Activated naive CD8-positive, alpha-beta T cell treated with anti-CD3 and anti-CD28 coated beads for 36 hours (primary cell): ENCODE measurements around the gene MFAP4. TPM values are rescaled to one million over a fixed set of nuclear protein-coding genes. Genes with fewer than 3 reads are reported as not detected.

Experiments
- DNase-seq: peaks from one replicate; pipeline ENCODE4 v3.0.0; 2021
- H3K27ac Mint-ChIP-seq: one replicate; pipeline ENCODE4 v1.8.0; 2022; ENCODE audit warnings: mild to moderate bottlenecking, moderate library complexity, mixed read lengths
- H3K27me3 Mint-ChIP-seq: one replicate; pipeline ENCODE4 v1.8.0; 2022; ENCODE audit warnings: mild to moderate bottlenecking, mixed read lengths
- H3K36me3 Mint-ChIP-seq: one replicate; pipeline ENCODE4 v1.8.0; 2021; ENCODE audit warnings: mild to moderate bottlenecking, mixed read lengths
- H3K4me1 Mint-ChIP-seq: one replicate; pipeline ENCODE4 v1.8.0; 2021; ENCODE audit warnings: mixed read lengths
- H3K4me3 Mint-ChIP-seq: one replicate; pipeline ENCODE4 v1.8.0; 2022; ENCODE audit warnings: mild to moderate bottlenecking, moderate library complexity, mixed read lengths
- H3K9me3 Mint-ChIP-seq: one replicate; pipeline ENCODE4 v1.8.0; 2022; ENCODE audit warnings: mixed read lengths
- total RNA-seq, 2 experiments: library from RNA; stranded (reverse); gene quantifications; one replicate each; pipeline ENCODE4 v1.2.3, GENCODE V29; 2021

The MFAP4 gene
- total RNA-seq, 2 experiments from 2014 or later: 0.14 to 0.41 TPM

- no peaks in the 10 kb centered on the region for H3K27me3 Mint-ChIP-seq
- no peak overlapping the region for H3K27ac Mint-ChIP-seq
- no peaks in the 10 kb centered on the region for H3K9me3 Mint-ChIP-seq
- H3K36me3 Mint-ChIP-seq: no peaks in the 10 kb centered on the region
- no peaks in the 10 kb centered on the region for H3K4me1 Mint-ChIP-seq
- H3K4me3 Mint-ChIP-seq: no peak overlapping the region
- no peak for DNase-seq
Measured at GRCh38 chr17:19399750-19400450, 12.9 kb upstream of the MFAP4 start.

GRCh38 chr17:19398301-19399181, 11.6 kb upstream of the MFAP4 start:
- H3K4me3 Mint-ChIP-seq: no peak overlapping the region
- no peaks in the 10 kb centered on the region for H3K36me3 Mint-ChIP-seq
- no peak overlapping the region for H3K27ac Mint-ChIP-seq
- no peaks in the 10 kb centered on the region for H3K4me1 Mint-ChIP-seq
- H3K9me3 Mint-ChIP-seq: no peaks in the 10 kb centered on the region
- no peak for DNase-seq
- no peaks in the 10 kb centered on the region for H3K27me3 Mint-ChIP-seq

GRCh38 chr17:19397556-19398041, 10.6 kb upstream of the MFAP4 start:
- DNase-seq: no peak
- no peaks in the 10 kb centered on the region for H3K27me3 Mint-ChIP-seq
- H3K36me3 Mint-ChIP-seq: no peaks in the 10 kb centered on the region
- no peaks in the 10 kb centered on the region for H3K4me1 Mint-ChIP-seq
- no peak overlapping the region for H3K27ac Mint-ChIP-seq
- H3K4me3 Mint-ChIP-seq: no peak overlapping the region
- H3K9me3 Mint-ChIP-seq: no peaks in the 10 kb centered on the region

GRCh38 chr17:19392303-19392702, 5.3 kb upstream of the MFAP4 start:
- H3K36me3 Mint-ChIP-seq: no peaks in the 10 kb centered on the region
- DNase-seq: no peak
- H3K4me3 Mint-ChIP-seq: no peak overlapping the region
- H3K27ac Mint-ChIP-seq: no peak overlapping the region
- peaks cover 7% of the 10 kb centered on the region for H3K27me3 Mint-ChIP-seq
- H3K9me3 Mint-ChIP-seq: no peaks in the 10 kb centered on the region
- peaks cover 6% of the 10 kb centered on the region for H3K4me1 Mint-ChIP-seq

- no peak overlapping the region for H3K27ac Mint-ChIP-seq
- H3K4me1 Mint-ChIP-seq: peaks cover 9% of the 10 kb centered on the region
- peaks cover 7% of the 10 kb centered on the region for H3K27me3 Mint-ChIP-seq
- DNase-seq: no peak
- H3K4me3 Mint-ChIP-seq: no peak overlapping the region
- H3K9me3 Mint-ChIP-seq: no peaks in the 10 kb centered on the region
- H3K36me3 Mint-ChIP-seq: no peaks in the 10 kb centered on the region
Measured at GRCh38 chr17:19391432-19391831, 4.4 kb upstream of the MFAP4 start.

GRCh38 chr17:19390951-19391350, 4.0 kb upstream of the MFAP4 start:
- no peak overlapping the region for H3K4me3 Mint-ChIP-seq

GRCh38 chr17:19388791-19389785, 2.1 kb upstream of the MFAP4 start:
- DNase-seq: no peak
- no peaks in the 10 kb centered on the region for H3K9me3 Mint-ChIP-seq
- H3K4me3 Mint-ChIP-seq: no peak overlapping the region
- H3K36me3 Mint-ChIP-seq: peaks cover 4% of the 10 kb centered on the region
- peaks cover 9% of the 10 kb centered on the region for H3K4me1 Mint-ChIP-seq
- no peak overlapping the region for H3K27ac Mint-ChIP-seq
- H3K27me3 Mint-ChIP-seq: peaks cover 7% of the 10 kb centered on the region

More at GRCh38 chr17:19390951-19391350, 4.0 kb upstream of the MFAP4 start:
- Mint-ChIP-seq H3K4me1 (peaks cover 9% of the 10 kb centered on the region), H3K9me3 (no peaks in the 10 kb centered on the region), H3K27me3 (peaks cover 7% of the 10 kb centered on the region), H3K27ac (no peak overlapping the region), H3K36me3 (no peaks in the 10 kb centered on the region)
- no peak for DNase-seq

- H3K9me3 Mint-ChIP-seq: no peaks in the 10 kb centered on the region
- peaks cover 9% of the 10 kb centered on the region for H3K4me1 Mint-ChIP-seq
- peaks cover 5% of the 10 kb centered on the region for H3K36me3 Mint-ChIP-seq
- no peak for DNase-seq
- no peak overlapping the region for H3K27ac Mint-ChIP-seq
- no peak overlapping the region for H3K4me3 Mint-ChIP-seq
- H3K27me3 Mint-ChIP-seq: peaks cover 7% of the 10 kb centered on the region
Measured at GRCh38 chr17:19387921-19388521, 1.0 kb upstream of the MFAP4 start.

GRCh38 chr17:19386051-19386929, 700 bp downstream of the MFAP4 start:
- H3K4me3 Mint-ChIP-seq: no peak overlapping the region
- DNase-seq: no peak
- peaks cover 7% of the 10 kb centered on the region for H3K27me3 Mint-ChIP-seq
- peaks cover 6% of the 10 kb centered on the region for H3K36me3 Mint-ChIP-seq
- H3K4me1 Mint-ChIP-seq: peaks cover 9% of the 10 kb centered on the region
- H3K9me3 Mint-ChIP-seq: no peaks in the 10 kb centered on the region
- H3K27ac Mint-ChIP-seq: no peak overlapping the region

GRCh38 chr17:19385521-19385983, 1.4 kb downstream of the MFAP4 start:
- Mint-ChIP-seq H3K4me3 (no peak overlapping the region), H3K27ac (no peak overlapping the region), H3K9me3 (no peaks in the 10 kb centered on the region), H3K27me3 (peaks cover 7% of the 10 kb centered on the region), H3K4me1 (peaks cover 9% of the 10 kb centered on the region), H3K36me3 (peaks cover 12% of the 10 kb centered on the region)
- no peak for DNase-seq

GRCh38 chr17:19384723-19385391, 2.1 kb downstream of the MFAP4 start:
- Mint-ChIP-seq H3K4me1 (peaks cover 9% of the 10 kb centered on the region), H3K27me3 (peaks cover 7% of the 10 kb centered on the region), H3K36me3 (peaks cover 12% of the 10 kb centered on the region), H3K9me3 (no peaks in the 10 kb centered on the region), H3K27ac (no peak overlapping the region), H3K4me3 (no peak overlapping the region)
- no peak for DNase-seq

- Mint-ChIP-seq H3K36me3 (peaks cover 14% of the 10 kb centered on the region), H3K4me3 (no peak overlapping the region), H3K4me1 (peaks cover 13% of the 10 kb centered on the region), H3K9me3 (no peaks in the 10 kb centered on the region), H3K27me3 (peaks cover 4% of the 10 kb centered on the region), H3K27ac (no peak overlapping the region)
- no peak for DNase-seq
Measured at GRCh38 chr17:19383681-19384470, 3.1 kb downstream of the MFAP4 start.
